Endodermal cell (in vitro differentiated cells): ENCODE data around the gene ELP2. TPM values are rescaled to one million over a fixed set of nuclear protein-coding genes. Genes with fewer than 3 reads are reported as not detected.

Source experiments
- DNase-seq: peaks from one replicate; pipeline ENCODE4 v3.0.0-alpha.2; 2017
- H3K27ac ChIP-seq: 2 replicates; pipeline ENCODE4 v1.5.1; 2013; ENCODE audit warnings: mild to moderate bottlenecking, low read depth, low read length, moderate library complexity
- H3K27me3 ChIP-seq: 2 replicates; pipeline ENCODE4 v1.6.1; 2013; ENCODE audit warnings: mild to moderate bottlenecking, low read length, moderate library complexity; ENCODE audit not compliant: insufficient read depth, control insufficient read depth, poor library complexity, severe bottlenecking
- H3K36me3 ChIP-seq: 2 replicates; pipeline ENCODE4 v1.7.0; 2013; ENCODE audit warnings: mild to moderate bottlenecking, low read length, moderate library complexity; ENCODE audit not compliant: control insufficient read depth, insufficient read depth
- H3K4me1 ChIP-seq: one replicate; pipeline ENCODE4 v1.7.0; 2013; ENCODE audit warnings: low read length; ENCODE audit not compliant: control insufficient read depth, insufficient read depth
- H3K4me3 ChIP-seq: 2 replicates; pipeline ENCODE4 v1.5.1; 2013; ENCODE audit warnings: mild to moderate bottlenecking, low read length, moderate library complexity
- H3K9ac ChIP-seq: 2 replicates; pipeline ENCODE4 v1.6.1; 2013; ENCODE audit warnings: mild to moderate bottlenecking, low read length, moderate library complexity; ENCODE audit not compliant: poor library complexity, severe bottlenecking; ENCODE audit errors: extremely low read depth
- H3K9me3 ChIP-seq: 2 replicates; pipeline ENCODE4 v1.6.1; 2013; ENCODE audit warnings: mild to moderate bottlenecking, low read length, moderate library complexity; ENCODE audit not compliant: control insufficient read depth
- H3K27ac Mint-ChIP-seq: 2 replicates; pipeline ENCODE4 v1.8.0; 2020; ENCODE audit warnings: mixed read lengths
- H3K27me3 Mint-ChIP-seq: 2 replicates; pipeline ENCODE4 v1.8.0; 2021; ENCODE audit warnings: mild to moderate bottlenecking, mixed read lengths; ENCODE audit not compliant: insufficient read depth
- H3K36me3 Mint-ChIP-seq: 2 replicates; pipeline ENCODE4 v1.8.0; 2020; ENCODE audit warnings: low read depth, mixed read lengths
- H3K4me1 Mint-ChIP-seq: 2 replicates; pipeline ENCODE4 v1.8.0; 2020; ENCODE audit warnings: mixed read lengths
- H3K4me3 Mint-ChIP-seq: 2 replicates; pipeline ENCODE4 v1.8.0; 2020; ENCODE audit warnings: mild to moderate bottlenecking, moderate library complexity, mixed read lengths
- H3K9me3 Mint-ChIP-seq: 2 replicates; pipeline ENCODE4 v1.8.0; 2020; ENCODE audit warnings: mild to moderate bottlenecking, mixed read lengths
- WGBS, 2 experiments: methylation state at CpG; one replicate each; pipeline versions ENCODE4 v1.1.5 to v1.1.7; 2013; ENCODE audit warnings: missing lambda C conversion rate in 2 of 2, mixed read lengths in 1 of 2; ENCODE audit not compliant: insufficient coverage in 1 of 2, insufficient read length in 1 of 2; 5-methylcytosine and 5-hydroxymethylcytosine counted together
- total RNA-seq, 2 donors: library from RNA; stranded (reverse); fragmentation: NEBNext Ultra II Directional in 1 of 2; extraction: Animal tissue kit (Norgen Biotek cat#: 25700) in 1 of 2; gene quantifications; 2 replicates in 1 of 2; 3 replicates in 1 of 2; pipeline ENCODE4 v1.2.1, GENCODE V29; 2021
- TF ChIP-seq, protein P1 (sequence below): fragments of 200-600 bp; sonication (generic); conservative IDR thresholded peaks from 2 replicates; pipeline ENCODE4 v1.5.0; 2021; ENCODE audit warnings: antibody characterized with exemption, mild to moderate bottlenecking

Gene ELP2
- total RNA-seq, 2 donors from 2014 or later: 125 to 129 TPM

DNA sequence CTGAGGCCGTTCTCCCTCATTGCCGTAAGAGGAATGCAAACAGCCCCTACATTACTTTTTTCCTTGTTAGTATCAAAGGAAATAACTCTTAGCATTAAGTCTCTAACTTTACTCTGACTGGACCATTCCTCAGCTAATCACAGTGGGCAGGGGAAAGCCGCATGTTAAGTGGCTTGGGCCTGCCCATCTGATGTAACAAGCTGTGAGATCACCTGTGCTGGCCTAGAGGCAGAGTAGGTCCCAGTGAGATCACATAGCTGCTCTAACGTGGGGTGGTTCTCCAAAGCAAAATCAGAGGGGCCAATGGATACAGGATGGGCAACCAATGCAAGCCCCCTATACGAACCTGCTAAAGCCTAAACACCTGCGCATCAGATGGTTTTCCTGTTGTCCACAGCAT is 51.7 kb downstream of the ELP2 start:
- Histone ChIP-seq H3K36me3 (peaks cover 7% of the 10 kb centered on the region), H3K27ac (no peak overlapping the region), H3K27me3 (peaks cover 35% of the 10 kb centered on the region), H3K9ac (no peak overlapping the region), H3K4me3 (no peak overlapping the region), H3K4me1 (no peaks in the 10 kb centered on the region), H3K9me3 (no peaks in the 10 kb centered on the region)
- no peak for DNase-seq
- H3K9me3 Mint-ChIP-seq: no peaks in the 10 kb centered on the region
- H3K27ac Mint-ChIP-seq: no peak overlapping the region
- H3K4me1 Mint-ChIP-seq: no peaks in the 10 kb centered on the region
- peaks cover under 1% of the 10 kb centered on the region for H3K36me3 Mint-ChIP-seq
- no peak overlapping the region for H3K4me3 Mint-ChIP-seq
- H3K27me3 Mint-ChIP-seq: peaks cover 36% of the 10 kb centered on the region
- TF ChIP-seq, protein P1, sequence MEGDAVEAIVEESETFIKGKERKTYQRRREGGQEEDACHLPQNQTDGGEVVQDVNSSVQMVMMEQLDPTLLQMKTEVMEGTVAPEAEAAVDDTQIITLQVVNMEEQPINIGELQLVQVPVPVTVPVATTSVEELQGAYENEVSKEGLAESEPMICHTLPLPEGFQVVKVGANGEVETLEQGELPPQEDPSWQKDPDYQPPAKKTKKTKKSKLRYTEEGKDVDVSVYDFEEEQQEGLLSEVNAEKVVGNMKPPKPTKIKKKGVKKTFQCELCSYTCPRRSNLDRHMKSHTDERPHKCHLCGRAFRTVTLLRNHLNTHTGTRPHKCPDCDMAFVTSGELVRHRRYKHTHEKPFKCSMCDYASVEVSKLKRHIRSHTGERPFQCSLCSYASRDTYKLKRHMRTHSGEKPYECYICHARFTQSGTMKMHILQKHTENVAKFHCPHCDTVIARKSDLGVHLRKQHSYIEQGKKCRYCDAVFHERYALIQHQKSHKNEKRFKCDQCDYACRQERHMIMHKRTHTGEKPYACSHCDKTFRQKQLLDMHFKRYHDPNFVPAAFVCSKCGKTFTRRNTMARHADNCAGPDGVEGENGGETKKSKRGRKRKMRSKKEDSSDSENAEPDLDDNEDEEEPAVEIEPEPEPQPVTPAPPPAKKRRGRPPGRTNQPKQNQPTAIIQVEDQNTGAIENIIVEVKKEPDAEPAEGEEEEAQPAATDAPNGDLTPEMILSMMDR: no peak
- 85 to 86% methylated on average over 4 to 6 of the region's 6 CpGs for WGBS, 2 experiments

DNA sequence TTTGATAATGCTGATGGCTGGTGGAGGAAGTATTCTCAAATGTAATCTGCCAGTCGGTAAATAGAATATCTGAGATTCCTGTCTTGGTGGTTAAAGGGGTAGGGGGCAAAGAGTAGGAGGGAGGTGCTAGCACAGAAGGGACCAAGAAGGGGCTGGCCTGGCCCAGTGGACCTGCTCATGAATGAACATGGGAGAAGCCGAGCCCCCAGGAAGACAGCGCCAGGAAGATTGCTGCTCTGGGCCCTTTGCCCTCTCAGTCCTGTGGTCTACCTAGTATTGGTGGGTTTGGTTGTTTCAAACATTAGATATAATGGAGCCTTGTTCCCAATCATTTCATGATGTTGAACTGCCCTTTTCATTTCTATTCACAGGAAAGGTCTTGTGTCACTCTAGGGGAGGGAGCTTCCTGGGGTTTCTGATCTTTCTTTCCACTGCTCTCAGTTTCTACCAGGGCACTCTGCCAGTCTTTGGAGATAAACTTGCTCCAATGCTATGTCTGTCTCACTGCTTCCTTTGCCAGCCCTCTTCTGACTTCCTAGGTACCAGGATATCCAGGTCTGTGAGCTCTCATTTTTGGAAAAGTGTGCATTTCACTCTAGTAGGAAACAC is 52.3 kb downstream of the ELP2 start:
- no peak overlapping the region for H3K9ac ChIP-seq
- Mint-ChIP-seq H3K36me3 (no peaks in the 10 kb centered on the region), H3K27me3 (peaks cover 42% of the 10 kb centered on the region), H3K4me3 (no peak overlapping the region), H3K4me1 (no peaks in the 10 kb centered on the region), H3K27ac (no peak overlapping the region), H3K9me3 (no peaks in the 10 kb centered on the region)
- H3K4me1 ChIP-seq: no peaks in the 10 kb centered on the region
- H3K4me3 ChIP-seq: no peak overlapping the region
- peaks cover 1% of the 10 kb centered on the region for H3K36me3 ChIP-seq
- H3K27ac ChIP-seq: no peak overlapping the region
- peaks cover 41% of the 10 kb centered on the region for H3K27me3 ChIP-seq
- H3K9me3 ChIP-seq: no peaks in the 10 kb centered on the region
- no peak for DNase-seq
- TF ChIP-seq, protein P1: no peak
- 92 to 93% methylated on average over 1 to 3 of the region's 3 CpGs for WGBS, 2 experiments

DNA sequence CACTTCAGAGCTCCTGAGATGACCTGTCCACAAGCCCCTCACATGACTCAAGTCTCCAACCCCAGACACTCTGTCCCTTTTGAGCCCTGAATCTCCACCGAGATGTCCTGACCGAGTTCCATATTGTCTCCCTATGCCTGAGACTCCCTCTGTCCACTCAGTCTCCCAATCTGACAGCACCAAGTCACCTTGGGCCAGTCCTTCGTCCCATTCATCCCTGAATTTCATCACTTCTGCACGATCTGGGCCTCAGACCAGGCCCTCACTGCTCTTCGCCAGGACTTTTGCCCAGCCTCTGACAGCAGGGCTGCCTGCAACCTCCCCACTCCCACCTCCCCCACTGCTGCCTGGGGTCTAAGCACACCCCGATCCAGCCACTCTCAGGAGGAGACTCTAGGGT is 53.3 kb downstream of the ELP2 start:
- H3K27me3 Mint-ChIP-seq: peaks cover 50% of the 10 kb centered on the region
- H3K4me3 Mint-ChIP-seq: no peak overlapping the region
- no peak overlapping the region for H3K27ac Mint-ChIP-seq
- Histone ChIP-seq H3K27ac (no peak overlapping the region), H3K9me3 (no peaks in the 10 kb centered on the region), H3K27me3 (peaks cover 51% of the 10 kb centered on the region), H3K36me3 (no peaks in the 10 kb centered on the region), H3K9ac (no peak overlapping the region), H3K4me3 (no peak overlapping the region), H3K4me1 (no peaks in the 10 kb centered on the region)
- no peaks in the 10 kb centered on the region for H3K36me3 Mint-ChIP-seq
- WGBS, 2 experiments: 88 to 96% methylated on average over 3 to 6 of the region's 6 CpGs
- no peaks in the 10 kb centered on the region for H3K9me3 Mint-ChIP-seq
- peaks cover under 1% of the 10 kb centered on the region for H3K4me1 Mint-ChIP-seq
- TF ChIP-seq, protein P1: no peak
- no peak for DNase-seq
